H54 (cell line): ENCODE results near the gene OGFR.

ENCODE experiments used
- DNase-seq: peaks from one replicate; pipeline ENCODE4 v3.0.0; 2011; ENCODE audit warnings: low spot score, mixed read lengths; ENCODE audit not compliant: insufficient read length
- FAIRE-seq: peaks from 3 replicates; lab custom pipeline; 2011; peaks lifted over from hg19 to GRCh38; lab: Jason Lieb, UNC
- POLR2A ChIP-seq: IDR thresholded peaks from 2 replicates; pipeline ENCODE4 v1.6.1; 2011; ENCODE audit warnings: low read depth, mild to moderate bottlenecking, low read length

OGFR gene

DNA sequence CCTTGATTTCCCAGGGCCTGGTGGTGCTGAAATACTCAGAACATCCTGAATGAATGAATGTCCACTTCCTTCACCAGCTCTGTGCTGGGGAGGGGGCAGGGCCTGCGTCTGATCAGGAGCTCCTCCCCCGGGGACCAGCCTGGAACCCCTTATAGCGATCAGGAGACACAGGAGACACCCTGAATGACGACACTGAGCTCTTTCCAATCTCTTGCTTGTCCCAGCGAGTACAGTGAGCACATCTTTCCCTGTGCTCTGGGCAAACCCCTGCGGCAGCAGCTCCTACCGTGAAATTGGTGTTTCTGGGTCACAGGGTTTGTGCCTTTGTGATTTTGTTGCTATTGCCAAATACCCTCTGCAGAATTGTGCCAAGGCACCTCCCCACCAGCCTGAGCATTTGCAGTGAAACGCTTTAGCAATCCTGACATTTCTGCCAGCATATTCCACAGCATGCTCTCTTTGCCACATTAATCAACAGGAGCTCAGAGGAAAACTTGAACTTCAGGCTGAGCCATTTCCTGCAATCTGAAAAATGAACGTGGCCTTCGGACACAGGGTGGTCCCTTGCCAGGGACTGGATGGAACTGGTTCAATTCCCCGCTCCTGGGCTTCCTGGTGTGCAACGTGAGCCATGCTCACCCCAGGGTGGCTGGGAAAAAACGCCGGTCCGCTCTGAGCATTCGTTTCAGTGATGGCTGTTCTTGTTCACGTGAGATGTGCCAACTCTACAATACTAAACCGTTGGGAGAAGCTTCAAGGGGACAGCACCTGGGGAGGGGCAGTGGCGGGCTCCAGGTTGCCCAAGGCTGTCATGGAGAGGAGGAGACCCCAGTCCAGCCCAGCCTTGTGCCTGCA lies 31.4 kb upstream of the OGFR start:
- no peak for TF ChIP-seq POLR2A
- no peak for FAIRE-seq
- no peak for DNase-seq

DNA sequence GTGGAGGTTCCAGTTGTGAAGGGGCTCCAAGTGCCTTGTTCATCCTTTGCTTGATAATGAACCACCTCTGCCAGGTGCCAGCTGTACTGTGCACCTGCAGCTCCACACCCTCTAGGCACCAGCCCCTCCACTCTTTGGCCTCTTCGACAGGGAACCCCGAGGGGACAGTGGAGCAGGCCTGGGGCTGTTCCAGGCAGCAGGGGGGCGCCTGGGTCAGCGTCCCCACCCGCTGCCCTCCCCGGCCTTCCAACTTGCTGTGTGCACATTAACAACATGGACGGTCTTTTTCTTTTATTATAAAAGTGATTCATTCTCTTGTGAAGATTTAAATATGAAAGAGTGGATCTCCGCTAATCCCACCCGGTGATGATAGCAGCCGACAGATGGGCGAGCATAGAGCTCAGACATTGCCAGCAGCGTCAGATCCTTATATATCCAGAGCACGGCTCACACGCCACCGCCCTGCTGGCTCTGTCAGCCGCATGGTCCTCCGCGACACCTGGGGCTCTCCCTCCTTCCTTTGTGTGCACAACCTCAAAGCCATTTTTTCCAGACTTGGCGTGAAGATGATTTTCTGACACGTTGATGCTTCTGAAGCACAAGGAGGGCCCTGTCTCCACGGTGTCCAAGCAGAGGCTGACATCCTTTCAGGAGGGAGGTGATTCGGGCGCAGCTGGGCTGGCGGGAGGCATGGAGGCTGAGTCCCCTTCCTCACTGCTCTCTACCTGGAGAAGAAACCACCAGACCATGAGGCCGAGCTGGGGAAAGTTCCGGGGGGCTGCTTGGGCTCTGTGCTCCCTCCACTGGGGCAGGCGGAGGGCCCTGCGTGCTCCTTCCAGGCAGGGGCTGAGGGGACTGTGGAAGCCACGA lies 30.6 kb upstream of the OGFR start:
- no peak for FAIRE-seq
- no peak for DNase-seq
- no peak for TF ChIP-seq POLR2A

DNA sequence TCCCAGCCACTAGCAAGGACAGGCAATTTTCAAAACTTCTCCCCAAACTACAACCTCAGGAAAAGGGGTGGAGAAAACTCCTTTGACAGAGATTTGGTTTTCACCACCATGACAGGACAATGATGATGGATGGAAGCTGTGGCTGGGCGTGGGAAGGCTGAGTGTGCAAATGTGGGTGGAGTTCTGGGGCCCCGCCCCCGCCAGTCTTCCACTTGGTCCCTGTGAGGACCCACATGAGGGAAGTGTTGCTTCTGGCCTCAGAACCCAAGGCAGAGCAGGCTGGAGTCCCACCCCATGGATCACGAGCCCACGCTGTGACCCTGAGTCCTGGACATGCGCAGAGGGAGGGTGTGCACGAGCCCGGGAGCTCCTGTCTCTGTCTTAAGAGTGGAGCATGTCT lies 29.9 kb upstream of the OGFR start:
- no peak for TF ChIP-seq POLR2A
- FAIRE-seq (no peak), DNase-seq (no peak)

DNA sequence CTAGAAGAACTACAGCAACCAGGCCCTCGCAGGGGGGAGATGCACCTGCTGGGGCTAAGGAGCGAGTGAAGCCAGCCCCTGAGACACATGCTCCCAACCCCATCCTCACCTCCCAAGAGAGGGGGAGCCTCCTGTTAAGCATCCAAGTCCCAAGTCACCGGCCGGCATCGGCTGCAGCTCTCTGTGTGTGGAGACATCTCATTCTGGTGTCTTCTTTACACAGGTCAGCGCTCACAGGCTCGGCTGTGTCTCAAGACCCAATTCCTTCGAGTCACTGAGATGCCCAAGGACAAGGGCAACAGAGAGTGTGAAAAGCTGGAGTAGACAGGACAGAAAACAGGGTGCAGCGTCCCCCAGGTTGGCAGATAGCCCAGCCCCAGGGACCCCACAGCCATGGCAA lies 29.4 kb upstream of the OGFR start:
- FAIRE-seq: no peak
- no peak for TF ChIP-seq POLR2A
- DNase-seq: no peak

DNA sequence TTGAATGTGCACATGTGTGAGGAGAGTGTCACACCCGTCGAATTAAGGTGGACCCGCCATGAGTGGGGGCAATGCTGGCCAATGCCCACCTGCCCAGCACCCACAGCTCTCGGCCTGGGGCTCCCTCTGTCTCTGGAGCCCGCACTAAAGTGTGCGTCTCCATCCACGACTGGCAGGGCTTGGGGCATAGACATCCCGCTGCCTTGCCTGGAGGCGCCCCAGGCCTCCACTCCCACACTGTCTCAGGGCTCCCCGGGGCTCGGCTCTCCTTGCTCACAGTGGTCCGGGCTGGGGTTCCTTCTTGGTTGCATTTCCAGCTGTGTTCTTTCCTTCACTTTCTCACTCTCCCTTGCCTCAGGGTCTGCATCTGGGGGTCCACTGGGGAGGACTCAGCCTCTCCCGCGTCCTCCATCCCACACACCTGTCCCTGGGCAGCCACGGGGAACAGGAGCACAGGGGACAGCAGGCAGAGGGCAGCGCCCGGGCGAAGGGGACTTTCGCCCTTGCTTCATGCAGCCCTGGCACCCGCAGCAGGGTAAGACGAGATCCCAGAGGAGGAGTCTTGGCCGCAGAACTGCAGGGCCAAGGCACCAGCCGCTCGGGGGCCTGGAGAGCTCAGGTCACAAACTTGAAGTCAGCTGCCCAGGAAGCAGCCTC lies 28.5 kb upstream of the OGFR start:
- no peak for TF ChIP-seq POLR2A
- no peak for DNase-seq
- FAIRE-seq: no peak

DNA sequence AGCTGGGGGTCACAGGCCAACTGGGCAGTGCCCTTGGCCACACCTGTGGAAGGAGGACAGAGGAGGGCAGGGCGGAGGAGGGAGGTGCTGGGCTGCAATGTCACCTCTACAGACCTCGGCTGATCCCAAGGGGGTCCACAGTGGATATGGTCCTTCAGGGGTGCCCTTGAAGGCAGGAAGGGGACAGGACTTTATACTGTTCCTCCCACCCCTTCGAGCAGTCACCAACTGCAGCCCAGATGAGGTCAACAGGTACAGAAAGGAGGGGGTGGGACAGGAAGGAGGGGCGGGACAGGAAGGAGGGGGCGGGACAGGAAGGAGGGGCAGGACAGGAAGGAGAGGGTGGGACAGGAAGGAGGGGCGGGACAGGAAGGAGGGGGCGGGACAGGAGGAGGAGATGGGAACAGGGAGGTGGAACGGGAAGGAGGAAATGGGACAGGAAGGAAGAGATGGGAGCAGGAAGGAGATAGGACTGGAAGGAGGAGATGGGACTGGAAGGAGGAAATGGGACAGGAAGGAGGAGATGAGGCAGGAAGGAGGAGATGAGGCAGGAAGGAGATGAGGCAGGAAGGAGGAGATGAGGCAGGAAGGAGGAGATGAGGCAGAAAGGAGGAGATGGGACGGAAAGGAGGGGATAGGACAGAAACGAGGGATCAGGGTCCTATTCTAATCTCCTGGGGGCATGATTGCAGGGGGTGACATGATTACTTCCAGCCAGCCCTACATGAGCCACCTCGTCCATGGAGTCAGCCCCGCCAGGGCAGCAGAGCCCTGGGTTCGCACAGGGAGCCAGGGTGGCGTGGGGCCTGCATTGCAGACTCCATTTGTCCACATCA lies 27.7 kb upstream of the OGFR start:
- DNase-seq (peak; percentile 76), FAIRE-seq (no peak)
- no peak for TF ChIP-seq POLR2A

DNA sequence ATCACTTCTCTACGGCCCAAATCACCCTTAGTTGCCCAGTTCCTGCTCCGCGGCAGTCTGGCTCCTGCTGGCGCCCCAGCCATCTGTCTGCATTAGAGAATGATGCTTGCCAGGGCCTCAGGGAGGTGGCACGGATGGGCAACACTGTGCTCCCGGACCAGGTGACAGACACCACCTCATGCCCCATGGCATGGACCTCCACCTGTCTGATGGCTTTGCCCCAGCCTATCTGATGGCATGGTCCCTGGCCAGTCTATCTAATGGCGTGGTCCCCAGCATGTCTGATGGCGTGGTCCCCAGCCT lies 27.2 kb upstream of the OGFR start:
- TF ChIP-seq POLR2A: peak; percentile 10; the same call in 1 of the 2 replicates
- FAIRE-seq (no peak), DNase-seq (no peak)

DNA sequence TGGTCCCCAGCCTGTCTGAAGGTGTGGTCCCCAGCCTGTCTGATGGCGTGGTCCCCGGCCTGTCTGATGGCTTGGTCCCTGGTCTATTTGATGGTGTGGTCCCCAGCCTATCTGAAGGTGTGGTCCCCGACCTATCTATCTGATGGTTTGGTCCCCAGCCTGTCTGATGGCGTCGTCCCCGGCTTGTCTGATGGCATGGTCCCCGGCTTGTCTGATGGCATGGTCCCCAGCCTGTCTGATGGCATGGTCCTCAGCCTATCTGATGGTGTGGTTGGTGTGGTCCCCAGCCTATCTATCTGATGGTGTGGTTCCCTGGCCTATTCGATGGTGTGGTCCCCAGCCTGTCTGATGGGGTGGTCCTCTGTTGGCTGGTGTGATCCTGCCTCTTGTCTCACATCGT lies 26.6 kb upstream of the OGFR start:
- FAIRE-seq (no peak), DNase-seq (no peak)
- TF ChIP-seq POLR2A: no peak

DNA sequence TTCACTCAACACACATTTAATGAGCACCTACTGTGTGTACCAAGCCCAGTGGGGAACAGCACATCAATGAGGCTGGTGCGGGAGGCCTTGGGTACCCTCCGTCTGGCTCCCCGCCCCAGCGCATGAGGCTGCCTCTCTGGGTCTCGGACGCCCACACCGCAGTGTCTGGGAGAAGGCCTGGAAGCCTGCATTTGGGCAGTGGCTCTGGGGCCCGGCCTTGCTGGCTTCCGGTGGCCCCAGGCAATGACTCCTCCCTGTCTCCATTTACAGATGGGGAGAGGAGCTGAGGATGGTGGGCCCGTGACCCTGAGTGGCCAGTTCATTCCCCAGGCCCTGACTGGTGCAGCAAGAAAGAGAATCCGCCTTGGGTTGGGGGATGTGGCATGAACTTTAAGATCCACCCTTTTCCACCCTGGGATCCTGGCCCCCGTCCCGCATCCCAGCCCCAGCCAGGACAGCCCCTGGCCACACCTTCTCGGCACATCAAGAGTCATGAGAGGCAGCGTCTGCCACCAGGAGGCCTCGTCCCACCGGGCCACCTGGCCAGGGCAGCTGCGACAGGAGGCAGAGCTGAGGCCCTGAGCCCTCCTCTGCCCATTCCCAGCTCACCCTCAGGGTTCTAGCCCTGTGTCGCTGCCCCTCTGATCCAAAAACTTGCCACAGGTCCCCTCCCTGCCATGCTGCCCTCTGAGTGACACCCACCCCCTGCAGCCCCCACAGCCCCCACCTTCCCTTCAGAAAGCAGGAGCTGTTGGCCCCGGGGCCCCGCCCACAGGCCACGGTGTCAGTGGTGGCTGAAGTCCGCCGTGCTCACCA lies 25.8 kb upstream of the OGFR start:
- FAIRE-seq (no peak), DNase-seq (no peak)
- no peak for TF ChIP-seq POLR2A

DNA sequence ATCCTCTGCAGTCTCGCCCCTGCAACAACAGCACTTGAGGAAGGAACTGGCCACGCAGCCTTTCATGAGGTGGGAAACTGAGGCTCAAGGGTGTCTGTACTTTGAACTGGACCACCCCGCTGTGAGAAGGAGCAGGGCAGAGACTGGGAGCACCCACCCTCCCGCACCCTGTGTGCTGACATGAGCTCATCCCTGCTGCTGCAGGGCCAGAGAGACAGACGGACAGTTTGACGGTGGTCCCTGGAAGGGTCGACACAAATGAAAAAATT lies 25.3 kb upstream of the OGFR start:
- FAIRE-seq (no peak), DNase-seq (no peak)
- TF ChIP-seq POLR2A: no peak

DNA sequence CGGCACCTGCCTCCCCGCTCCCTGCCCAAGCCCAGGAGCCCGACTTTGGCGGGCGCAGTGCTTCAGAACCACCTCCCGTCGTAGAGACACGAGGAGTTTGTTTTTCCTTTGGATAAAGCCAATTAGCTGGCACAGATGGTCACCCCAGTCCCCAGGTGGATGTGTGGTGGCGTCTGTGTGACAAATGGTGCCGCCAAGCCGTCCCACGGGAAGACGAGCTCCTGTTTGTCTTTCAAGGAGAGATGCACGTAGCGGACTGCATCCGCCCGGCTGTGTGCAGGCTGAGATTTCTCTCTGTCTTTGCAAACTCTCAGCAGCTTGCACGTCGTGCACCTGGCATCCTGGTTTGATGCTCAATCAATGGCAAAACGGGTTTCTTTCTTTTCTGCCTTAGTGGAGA lies 24.4 kb upstream of the OGFR start:
- no peak for DNase-seq
- no peak for FAIRE-seq
- no peak for TF ChIP-seq POLR2A

DNA sequence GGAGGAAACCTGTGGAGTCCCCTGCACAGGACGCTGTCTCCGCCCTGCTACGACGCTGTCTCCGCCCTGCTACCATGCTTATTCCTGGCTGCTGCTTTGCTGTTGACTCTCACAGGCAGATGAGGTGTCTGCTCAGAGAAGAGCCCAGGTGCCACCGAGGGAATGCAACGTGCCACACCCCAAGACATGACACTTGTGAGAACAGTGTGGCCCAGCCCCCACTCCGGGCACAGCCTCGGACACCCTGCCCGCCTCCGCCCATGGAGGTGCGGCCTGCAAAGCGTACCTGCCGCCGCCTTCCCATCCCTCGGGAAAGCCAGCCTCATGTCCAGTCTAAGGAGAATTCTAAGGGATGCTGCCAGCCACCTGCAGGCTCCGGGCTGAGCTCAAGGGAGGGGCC lies 23.9 kb upstream of the OGFR start:
- TF ChIP-seq POLR2A: no peak
- DNase-seq (no peak), FAIRE-seq (no peak)
